Measurements from ENCODE around the gene TRAPPC3L. TPM values are rescaled to one million over a fixed set of nuclear protein-coding genes. Genes with fewer than 3 reads are reported as not detected.

Gene TRAPPC3L
- total and polyA plus RNA-seq, 2 of the 13 experiments (the other 11 are each of a cell fraction or from before 2014, with no cell fraction given), result not detected

GRCh38 chr6:116550796-116551195 lies 5.3 kb upstream of the TRAPPC3L start (continued):
- no peak for TF ChIP-seq HOXA5 (CRISPR knock-in tag; IDR thresholded peaks at IDR 0.05)
- TF ChIP-seq NR2F2 (IDR thresholded peaks at IDR 0.05; ENCODE audit: borderline replicate concordance, low read depth), result peak; percentile 86; the same call in 1 of the 2 replicates
- no peak for TF ChIP-seq PCBP2 (optimal IDR thresholded peaks at IDR 0.05; ENCODE audit: low read depth, low read length, poor library complexity, severe bottlenecking)
- no peak for TF ChIP-seq MEIS2 (CRISPR knock-in tag; IDR thresholded peaks at IDR 0.05)
- no peak for TF ChIP-seq ARHGAP35 (CRISPR knock-in tag; IDR thresholded peaks at IDR 0.05; ENCODE audit: borderline replicate concordance)
- TF ChIP-seq ZNF616 (CRISPR knock-in tag; IDR thresholded peaks at IDR 0.05; ENCODE audit: low read depth), result no peak
- no peak for TF ChIP-seq GMEB2 (CRISPR knock-in tag; IDR thresholded peaks at IDR 0.05; ENCODE audit: low read depth)
- no peak for TF ChIP-seq MYPOP (CRISPR knock-in tag; IDR thresholded peaks at IDR 0.05)
- no peak for TF ChIP-seq ZNF724P (CRISPR knock-in tag; IDR thresholded peaks at IDR 0.05; ENCODE audit: borderline replicate concordance)
- peak; percentile 94 for TF ChIP-seq ZNF609 (CRISPR knock-in tag; IDR thresholded peaks at IDR 0.05; ENCODE audit: borderline replicate concordance)
- no peak for TF ChIP-seq ZBTB33 (CRISPR knock-in tag; IDR thresholded peaks at IDR 0.05)
- no peak for TF ChIP-seq GTF3A (CRISPR knock-in tag; conservative IDR thresholded peaks at IDR 0.05)
- TF ChIP-seq HMGXB4 (CRISPR knock-in tag; IDR thresholded peaks at IDR 0.05; ENCODE audit: borderline replicate concordance in 1 of 2, low read depth in 1 of 2), result no peak
- no peak for TF ChIP-seq ZNF446 (CRISPR knock-in tag; IDR thresholded peaks at IDR 0.05)
- TF ChIP-seq HNF4G (IDR thresholded peaks at IDR 0.05; ENCODE audit: borderline replicate concordance, low read depth, low read length), result no peak
- TF ChIP-seq HNF4G (CRISPR knock-in tag; IDR thresholded peaks at IDR 0.05; ENCODE audit: borderline replicate concordance, low read depth), result no peak
- no peak for TF ChIP-seq CAMTA2 (CRISPR knock-in tag; IDR thresholded peaks at IDR 0.05; ENCODE audit: borderline replicate concordance)
- no peak for TF ChIP-seq KDM1A (CRISPR knock-in tag; IDR thresholded peaks at IDR 0.05)
- TF ChIP-seq ZNF496 (CRISPR knock-in tag; IDR thresholded peaks at IDR 0.05; ENCODE audit: insufficient replicate concordance), result no peak

All from HepG2 (cell line).